Cardiac fibroblast (primary cell): ENCODE data around the gene DDX53.

ENCODE experiments used
- DNase-seq, 2 donors: peaks; one replicate each; pipeline versions ENCODE4 v3.0.0 to v3.0.0-alpha.2; 2010; ENCODE audit warnings: low read depth in 2 of 2
- H3K4me3 ChIP-seq, 2 donors: replicated peaks in 1 of 2; 1 replicate in 1 of 2; 2 replicates in 1 of 2; pipeline ENCODE4 v1.5.1; 2011; ENCODE audit warnings: low read depth in 2 of 2, low read length in 2 of 2, mild to moderate bottlenecking in 2 of 2, moderate library complexity in 1 of 2
- TF ChIP-seq, protein P1 (sequence below): IDR thresholded peaks from one replicate; pipeline ENCODE4 v1.5.1; 2011; ENCODE audit warnings: low read depth, mild to moderate bottlenecking, low read length, inconsistent platforms

The DDX53 gene

DNA sequence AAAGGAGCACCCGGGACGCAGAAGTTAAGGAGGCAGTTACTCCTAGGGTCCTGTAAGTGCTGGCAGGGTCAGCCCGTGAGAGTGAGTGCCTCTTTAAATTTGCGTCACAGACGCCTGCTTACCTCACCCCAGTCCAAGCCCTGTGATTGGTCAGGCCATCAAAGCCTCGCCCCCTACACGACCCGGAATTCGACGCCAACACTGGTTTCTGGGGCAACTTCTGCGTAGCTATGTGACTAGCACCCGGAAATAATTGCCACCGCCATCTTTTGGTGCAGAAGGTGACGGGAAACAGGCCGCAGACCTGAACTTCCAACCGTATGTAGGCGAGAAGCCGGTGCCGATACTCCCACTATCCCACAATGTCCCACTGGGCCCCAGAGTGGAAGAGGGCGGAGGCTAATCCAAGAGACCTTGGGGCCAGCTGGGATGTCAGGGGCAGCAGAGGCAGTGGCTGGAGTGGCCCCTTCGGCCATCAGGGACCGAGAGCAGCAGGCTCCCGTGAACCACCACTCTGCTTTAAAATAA is at the start of gene DDX53:
DDX53 (plus strand) TSS at position 265 of the 528 bp plus-strand sequence; CDS start at position 363, 98 bp downstream.
- TF ChIP-seq, protein P1, sequence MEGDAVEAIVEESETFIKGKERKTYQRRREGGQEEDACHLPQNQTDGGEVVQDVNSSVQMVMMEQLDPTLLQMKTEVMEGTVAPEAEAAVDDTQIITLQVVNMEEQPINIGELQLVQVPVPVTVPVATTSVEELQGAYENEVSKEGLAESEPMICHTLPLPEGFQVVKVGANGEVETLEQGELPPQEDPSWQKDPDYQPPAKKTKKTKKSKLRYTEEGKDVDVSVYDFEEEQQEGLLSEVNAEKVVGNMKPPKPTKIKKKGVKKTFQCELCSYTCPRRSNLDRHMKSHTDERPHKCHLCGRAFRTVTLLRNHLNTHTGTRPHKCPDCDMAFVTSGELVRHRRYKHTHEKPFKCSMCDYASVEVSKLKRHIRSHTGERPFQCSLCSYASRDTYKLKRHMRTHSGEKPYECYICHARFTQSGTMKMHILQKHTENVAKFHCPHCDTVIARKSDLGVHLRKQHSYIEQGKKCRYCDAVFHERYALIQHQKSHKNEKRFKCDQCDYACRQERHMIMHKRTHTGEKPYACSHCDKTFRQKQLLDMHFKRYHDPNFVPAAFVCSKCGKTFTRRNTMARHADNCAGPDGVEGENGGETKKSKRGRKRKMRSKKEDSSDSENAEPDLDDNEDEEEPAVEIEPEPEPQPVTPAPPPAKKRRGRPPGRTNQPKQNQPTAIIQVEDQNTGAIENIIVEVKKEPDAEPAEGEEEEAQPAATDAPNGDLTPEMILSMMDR: no peak
- H3K4me3 ChIP-seq: no peak within 1 kb of the TSS
- no peak for DNase-seq

DNA sequence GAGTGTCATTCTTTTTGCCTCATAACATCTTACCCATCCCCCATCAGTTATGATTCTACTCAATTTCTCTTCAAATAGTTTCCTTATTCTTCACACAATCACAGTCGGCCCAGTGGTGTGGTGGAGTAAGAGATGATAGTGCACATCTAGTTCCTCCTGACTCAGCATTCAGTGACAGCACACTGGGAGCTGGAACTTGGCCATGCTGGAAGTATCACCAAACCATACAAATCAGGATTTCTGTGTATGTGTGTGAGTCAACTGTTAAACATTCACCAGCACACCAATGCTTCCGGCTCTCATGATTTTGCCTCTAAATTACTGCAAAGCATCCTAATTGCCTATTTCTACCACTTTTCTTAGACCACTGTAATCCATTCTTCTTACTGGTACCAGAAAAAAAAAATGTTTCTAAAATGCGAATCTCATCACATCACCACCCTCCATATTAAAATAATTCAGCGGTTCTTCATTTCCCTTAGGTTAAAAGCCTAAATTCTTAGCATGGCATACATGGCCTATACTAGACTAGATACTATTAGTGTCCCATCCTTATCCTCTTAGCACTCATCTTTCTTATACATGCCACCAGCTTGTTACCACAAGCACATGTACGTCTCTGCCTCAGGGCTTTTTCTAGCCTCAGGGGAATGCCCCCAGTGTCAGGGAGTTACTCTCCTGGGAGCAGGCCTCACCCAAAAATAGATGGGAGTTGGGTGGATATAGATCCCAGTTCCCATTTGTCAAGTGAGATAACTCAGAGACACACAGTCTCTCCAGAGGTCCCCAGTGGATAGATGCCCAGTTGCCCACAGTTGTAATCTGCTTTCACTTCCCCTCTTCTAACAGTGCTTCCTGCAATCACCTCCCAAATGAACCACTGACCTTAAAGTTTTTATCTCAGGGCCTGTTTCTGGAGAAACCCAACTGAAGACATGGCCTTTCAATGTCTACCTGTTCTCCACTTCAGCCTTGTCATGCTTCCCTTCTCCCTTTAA is 49.2 kb upstream of the DDX53 start:
- no peak overlapping the region for H3K4me3 ChIP-seq
- peak; percentile 88 to 92 for DNase-seq
- TF ChIP-seq, protein P1: no peak

DNA sequence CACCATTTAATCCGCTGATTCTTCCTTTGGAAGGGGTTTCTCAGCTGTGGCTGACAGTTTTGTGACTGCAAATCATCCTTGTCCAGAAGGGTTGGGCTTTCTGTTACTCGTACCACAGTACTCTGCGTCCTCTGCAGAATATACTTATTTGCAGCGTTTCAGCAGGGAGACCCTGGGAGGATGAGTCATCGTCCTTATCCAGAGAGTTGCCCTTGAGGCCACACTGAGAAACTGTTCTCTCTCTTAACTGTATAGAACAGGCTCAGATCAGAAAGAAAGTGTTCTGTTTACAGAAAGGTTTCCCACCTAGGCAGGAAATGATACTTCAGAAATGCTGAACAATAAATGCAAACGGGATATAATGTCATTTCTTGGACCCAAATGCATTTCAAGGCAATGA is 47.8 kb upstream of the DDX53 start:
- peak; percentile 45 to 53 for DNase-seq
- TF ChIP-seq, protein P1: no peak
- H3K4me3 ChIP-seq: no peak overlapping the region

DNA sequence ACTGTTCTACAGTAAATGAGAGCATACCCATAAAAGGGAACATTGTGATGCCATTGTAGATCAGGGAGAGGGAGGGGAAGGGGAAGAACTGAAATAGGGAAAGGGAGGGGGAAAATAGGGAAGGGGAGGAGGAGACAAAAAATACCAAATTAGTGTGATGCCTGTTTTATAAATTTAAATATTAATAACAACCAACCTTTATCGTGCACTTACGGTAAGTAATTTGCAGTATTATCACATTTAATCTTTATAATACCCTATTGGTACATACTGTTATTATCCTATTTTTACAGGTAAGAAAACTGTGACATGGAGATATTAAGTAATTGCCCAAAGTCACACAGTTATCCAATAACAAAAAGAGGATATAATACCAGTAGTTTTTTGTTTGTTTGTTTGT is 41.5 kb upstream of the DDX53 start:
- TF ChIP-seq, protein P1: no peak
- no peak overlapping the region for H3K4me3 ChIP-seq
- no peak for DNase-seq

DNA sequence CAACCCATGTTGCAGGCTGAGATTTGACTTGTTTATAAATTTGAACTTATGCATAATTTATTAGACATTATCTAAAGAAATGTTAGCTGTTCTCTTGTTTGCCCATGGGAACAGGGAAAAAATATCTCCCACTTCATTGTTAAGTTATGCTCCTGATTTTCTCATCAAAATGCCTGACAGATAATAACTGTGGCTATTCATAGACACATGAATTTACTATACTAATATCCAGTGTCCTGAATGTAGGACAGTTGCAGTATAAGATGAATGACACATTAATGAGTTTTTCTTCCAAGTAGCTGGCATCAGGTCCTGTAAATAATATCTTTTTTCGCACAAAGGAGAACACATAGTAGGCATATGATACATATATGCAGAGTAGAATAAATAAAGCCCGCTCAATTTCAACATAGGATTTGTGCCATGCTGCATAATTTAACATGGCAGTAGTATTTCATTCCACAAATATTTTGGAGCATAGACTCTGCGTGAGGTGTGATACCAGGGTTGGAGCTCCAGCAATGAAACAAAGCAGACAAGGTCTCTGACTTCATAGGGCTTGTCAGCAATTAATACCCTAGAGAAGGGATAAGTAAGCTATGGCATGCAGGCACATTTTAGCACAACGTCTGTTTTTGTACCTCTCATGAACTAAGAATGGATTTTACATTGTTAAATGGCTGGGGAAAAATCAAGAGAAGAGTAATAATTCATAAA is 40.4 kb upstream of the DDX53 start:
- DNase-seq: peak in 1 of 2 donors; percentile 24
- TF ChIP-seq, protein P1: no peak
- H3K4me3 ChIP-seq: no peak overlapping the region

DNA sequence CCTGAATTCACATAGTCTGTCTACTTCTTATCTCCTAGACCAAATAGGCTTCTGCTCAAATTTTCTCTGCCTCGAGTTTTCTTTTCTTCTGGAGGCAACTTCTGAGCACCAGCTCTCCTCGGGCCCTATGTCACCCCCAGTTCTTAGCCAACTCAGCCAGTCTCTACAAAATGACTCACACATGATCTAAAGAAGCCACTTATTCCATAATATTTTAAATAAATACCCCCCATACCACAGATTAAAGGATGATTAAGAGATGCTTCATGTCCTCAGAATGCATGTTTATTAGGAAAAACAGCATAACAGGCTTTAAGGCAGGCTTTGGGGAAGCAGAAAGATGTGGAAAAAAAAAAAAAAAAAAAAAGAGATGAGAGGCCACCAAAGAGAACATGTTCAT is 36.6 kb upstream of the DDX53 start:
- TF ChIP-seq, protein P1: no peak
- H3K4me3 ChIP-seq: no peak overlapping the region
- DNase-seq: no peak
